ENCODE data around the gene PCED1B. TPM values are rescaled to one million over a fixed set of nuclear protein-coding genes. Genes with fewer than 3 reads are reported as not detected.
"Not testable (repeated sequence)": the region's sequence is repeated elsewhere in the genome, so short reads cannot be mapped to it uniquely, and the experiment has no call there.

The PCED1B gene
- total RNA-seq, 3 donors from 2014 or later: 1.6 to 6.2 (median 5.1) TPM

DNA sequence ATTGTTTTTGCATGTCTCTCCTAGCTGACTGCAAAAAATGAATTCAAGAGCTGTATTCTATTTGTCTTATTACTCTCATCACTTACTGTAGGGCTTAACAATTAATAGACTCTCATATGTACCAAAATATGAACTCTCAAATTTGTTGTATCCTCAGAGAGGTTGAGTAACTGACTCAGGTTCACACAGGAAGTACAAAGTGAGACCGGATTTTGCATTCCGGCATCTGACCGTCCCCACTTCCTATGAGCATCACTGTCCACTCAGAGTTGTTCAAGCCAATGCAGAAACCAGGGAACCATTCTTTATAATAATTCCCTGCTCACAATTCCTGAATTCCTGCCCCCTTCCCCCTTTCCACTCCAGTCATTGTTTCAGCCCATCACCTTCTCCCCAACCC is 113.6 kb downstream of the PCED1B start:
- Histone ChIP-seq H3K36me3 (no peaks in the 10 kb centered on the region), H3K9me3 (no peaks in the 10 kb centered on the region), H3K4me3 (no peak overlapping the region), H3K27me3 (no peaks in the 10 kb centered on the region), H3K27ac (no peak overlapping the region), H3K4me1 (no peaks in the 10 kb centered on the region)
- TF ChIP-seq, protein P1, sequence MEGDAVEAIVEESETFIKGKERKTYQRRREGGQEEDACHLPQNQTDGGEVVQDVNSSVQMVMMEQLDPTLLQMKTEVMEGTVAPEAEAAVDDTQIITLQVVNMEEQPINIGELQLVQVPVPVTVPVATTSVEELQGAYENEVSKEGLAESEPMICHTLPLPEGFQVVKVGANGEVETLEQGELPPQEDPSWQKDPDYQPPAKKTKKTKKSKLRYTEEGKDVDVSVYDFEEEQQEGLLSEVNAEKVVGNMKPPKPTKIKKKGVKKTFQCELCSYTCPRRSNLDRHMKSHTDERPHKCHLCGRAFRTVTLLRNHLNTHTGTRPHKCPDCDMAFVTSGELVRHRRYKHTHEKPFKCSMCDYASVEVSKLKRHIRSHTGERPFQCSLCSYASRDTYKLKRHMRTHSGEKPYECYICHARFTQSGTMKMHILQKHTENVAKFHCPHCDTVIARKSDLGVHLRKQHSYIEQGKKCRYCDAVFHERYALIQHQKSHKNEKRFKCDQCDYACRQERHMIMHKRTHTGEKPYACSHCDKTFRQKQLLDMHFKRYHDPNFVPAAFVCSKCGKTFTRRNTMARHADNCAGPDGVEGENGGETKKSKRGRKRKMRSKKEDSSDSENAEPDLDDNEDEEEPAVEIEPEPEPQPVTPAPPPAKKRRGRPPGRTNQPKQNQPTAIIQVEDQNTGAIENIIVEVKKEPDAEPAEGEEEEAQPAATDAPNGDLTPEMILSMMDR (IDR thresholded peaks at IDR 0.05): no peak
- no peak for TF ChIP-seq POLR2A (IDR thresholded peaks at IDR 0.05)
- TF ChIP-seq POLR2AphosphoS5 (IDR thresholded peaks at IDR 0.05): no peak
- intact Hi-C loops (cut with DNase I; ENCODE audit: low total_unique reads): no loop called here
- DNase-seq (ENCODE audit: low spot score in 2 of 2): no peak

DNA sequence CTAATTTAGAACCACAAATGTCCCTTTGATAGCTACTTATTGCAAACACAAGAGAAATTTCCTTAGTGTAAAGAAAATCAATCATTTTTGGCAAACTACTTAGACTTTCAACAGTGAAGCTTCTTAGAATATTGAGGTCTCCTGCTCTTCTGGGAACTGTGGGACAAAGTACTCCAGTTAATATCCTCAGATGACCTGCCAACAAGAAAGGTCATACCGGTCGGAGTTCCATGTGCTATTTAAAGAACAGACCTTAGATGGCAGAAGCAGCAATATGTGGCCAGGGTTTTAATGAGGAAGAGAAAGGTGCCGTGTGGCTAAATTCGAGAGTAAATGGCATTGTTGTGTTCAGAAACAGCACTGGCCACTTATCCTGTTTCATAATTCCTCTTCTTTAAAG is 115.1 kb downstream of the PCED1B start:
- no peak for TF ChIP-seq POLR2AphosphoS5 (IDR thresholded peaks at IDR 0.05)
- TF ChIP-seq, protein P1 (IDR thresholded peaks at IDR 0.05): no peak
- no peak for TF ChIP-seq POLR2A (IDR thresholded peaks at IDR 0.05)
- Histone ChIP-seq H3K9me3 (no peaks in the 10 kb centered on the region), H3K36me3 (no peaks in the 10 kb centered on the region), H3K4me1 (no peaks in the 10 kb centered on the region), H3K27ac (no peak overlapping the region), H3K27me3 (no peaks in the 10 kb centered on the region), H3K4me3 (no peak overlapping the region)
- intact Hi-C loops (cut with DNase I; ENCODE audit: low total_unique reads): no loop called here
- no peak for DNase-seq (ENCODE audit: low spot score in 2 of 2)

DNA sequence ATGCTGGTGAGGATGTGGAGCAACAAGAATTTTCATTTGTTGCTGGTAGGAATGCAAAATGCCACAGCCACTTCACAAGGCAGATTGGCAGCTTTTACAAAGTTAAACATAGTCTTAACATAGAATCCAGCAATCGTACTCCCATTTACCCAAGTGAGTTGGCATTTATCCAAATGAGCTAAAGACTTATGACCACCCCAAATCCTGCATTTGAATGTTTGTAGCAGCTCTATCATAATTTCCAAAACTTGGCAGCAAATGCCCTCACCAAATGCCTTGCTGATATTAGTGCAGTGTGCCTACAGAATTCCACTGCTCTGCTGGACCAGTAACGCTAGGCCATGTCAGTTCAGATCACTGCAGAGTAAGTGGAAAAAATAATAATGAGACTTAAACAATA is 121.0 kb downstream of the PCED1B start:
- intact Hi-C loops (cut with DNase I; ENCODE audit: low total_unique reads): no loop called here
- no peak overlapping the region for H3K27ac ChIP-seq
- no peaks in the 10 kb centered on the region for H3K27me3 ChIP-seq
- no peak overlapping the region for H3K4me3 ChIP-seq
- H3K9me3 ChIP-seq: no peaks in the 10 kb centered on the region
- no peaks in the 10 kb centered on the region for H3K36me3 ChIP-seq
- TF ChIP-seq POLR2A (IDR thresholded peaks at IDR 0.05): no peak
- no peaks in the 10 kb centered on the region for H3K4me1 ChIP-seq
- DNase-seq (ENCODE audit: low spot score in 2 of 2): no peak

DNA sequence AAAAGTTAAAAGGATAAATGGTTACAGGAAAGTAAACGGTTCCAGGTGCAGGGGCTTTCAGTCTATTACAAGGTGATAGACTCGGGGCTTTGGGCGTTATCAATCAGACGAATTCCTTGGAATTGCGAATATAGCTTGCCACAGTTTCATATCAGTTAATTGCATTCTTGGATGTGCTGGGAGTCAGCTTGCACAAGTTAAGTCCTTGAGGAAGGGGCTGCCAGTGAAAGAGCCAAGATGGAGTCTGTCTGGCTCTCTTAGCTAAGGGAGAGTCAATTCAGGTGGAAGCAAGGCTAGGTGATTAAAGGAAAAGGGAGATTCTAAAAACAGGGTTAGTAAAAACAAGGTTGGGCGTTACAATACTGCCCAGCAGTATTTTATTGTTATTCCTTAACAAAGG is 121.8 kb downstream of the PCED1B start:
- H3K4me1 ChIP-seq; H3K27ac ChIP-seq; H3K27me3 ChIP-seq; H3K4me3 ChIP-seq; H3K9me3 ChIP-seq; intact Hi-C loops (cut with DNase I; ENCODE audit: low total_unique reads); DNase-seq (ENCODE audit: low spot score in 2 of 2); H3K36me3 ChIP-seq: not testable (repeated sequence)

DNA sequence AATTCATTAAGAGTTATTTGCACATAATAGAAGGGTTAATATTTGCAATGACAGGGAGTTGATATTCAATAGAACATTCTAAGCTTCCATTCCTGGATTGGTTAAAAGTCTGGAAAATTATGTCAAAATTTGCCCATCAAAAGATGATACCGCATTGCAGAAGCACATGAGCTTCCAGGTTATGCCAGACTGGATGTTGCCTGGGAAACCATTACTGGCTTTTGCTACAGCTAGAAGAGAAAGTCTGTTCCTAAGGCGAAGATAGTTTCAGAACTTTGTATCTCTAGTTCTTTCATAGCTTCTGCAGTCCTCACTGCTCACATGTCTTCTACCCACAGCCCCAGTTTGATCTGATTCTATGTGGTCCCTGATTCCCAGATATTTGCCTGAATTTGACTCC is 122.8 kb downstream of the PCED1B start:
- no peak for TF ChIP-seq POLR2AphosphoS5 (IDR thresholded peaks at IDR 0.05)
- no peak for TF ChIP-seq POLR2A (IDR thresholded peaks at IDR 0.05)
- TF ChIP-seq, protein P1 (IDR thresholded peaks at IDR 0.05): no peak
- intact Hi-C loops (cut with DNase I; ENCODE audit: low total_unique reads): no loop called here

DNA sequence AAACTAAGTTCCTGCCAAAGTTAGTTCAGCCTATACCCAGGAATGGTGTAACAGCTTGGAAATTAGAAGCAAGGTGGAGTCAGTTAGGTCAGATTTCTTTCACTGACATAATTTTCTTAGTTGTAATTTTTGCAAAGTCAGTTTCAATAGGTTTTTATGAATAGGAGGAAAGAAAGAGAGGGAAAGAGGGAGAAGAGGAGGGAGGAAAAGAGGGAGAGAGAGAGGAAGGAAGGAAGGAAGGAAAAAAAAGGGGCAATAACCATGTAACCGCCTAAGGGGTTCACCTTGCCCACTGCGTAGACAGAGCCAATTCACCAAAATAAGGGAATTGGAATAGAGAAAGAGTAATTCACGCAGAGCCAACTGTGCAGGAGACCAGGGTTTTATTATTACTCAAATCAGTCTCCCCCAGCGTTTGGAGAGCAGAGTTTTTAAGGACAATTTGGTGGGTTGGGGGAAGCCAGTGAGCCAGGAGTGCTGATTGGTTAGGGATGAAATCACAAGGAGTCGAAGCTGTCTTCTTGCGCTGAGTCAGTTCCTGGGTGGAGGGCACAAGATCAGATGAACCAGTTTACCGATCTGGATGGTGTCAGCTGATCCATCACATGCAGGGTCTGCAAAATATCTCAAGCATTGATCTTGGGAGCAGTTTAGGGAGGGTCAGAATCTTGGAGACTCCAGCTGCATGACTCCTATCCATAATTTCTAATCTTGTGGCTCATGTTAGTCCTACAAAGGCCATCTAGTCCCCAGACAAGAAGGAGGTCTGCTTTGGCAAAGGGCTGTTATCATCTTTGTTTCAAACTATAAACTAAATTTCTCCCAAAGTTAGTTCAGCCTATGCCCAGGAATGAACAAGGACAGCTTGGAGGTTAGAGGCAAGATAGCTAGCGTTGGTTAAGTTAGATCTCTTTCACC is 126.4 kb downstream of the PCED1B start:
- H3K9me3 ChIP-seq: no peaks in the 10 kb centered on the region
- no peaks in the 10 kb centered on the region for H3K36me3 ChIP-seq
- intact Hi-C loops (cut with DNase I; ENCODE audit: low total_unique reads): no loop called here
- TF ChIP-seq POLR2A (IDR thresholded peaks at IDR 0.05) (no peak), POLR2AphosphoS5 (IDR thresholded peaks at IDR 0.05) (no peak)
- TF ChIP-seq, protein P1 (IDR thresholded peaks at IDR 0.05): no peak
- no peaks in the 10 kb centered on the region for H3K4me1 ChIP-seq
- H3K27ac ChIP-seq: no peak overlapping the region
- DNase-seq (ENCODE audit: low spot score in 2 of 2): no peak
- no peaks in the 10 kb centered on the region for H3K27me3 ChIP-seq
- no peak overlapping the region for H3K4me3 ChIP-seq

More for the DNA sequence above, 122.8 kb downstream of the PCED1B start:
- Histone ChIP-seq H3K27ac (no peak overlapping the region), H3K27me3 (no peaks in the 10 kb centered on the region), H3K4me1 (no peaks in the 10 kb centered on the region), H3K4me3 (no peak overlapping the region), H3K9me3 (no peaks in the 10 kb centered on the region), H3K36me3 (no peaks in the 10 kb centered on the region)
- DNase-seq (ENCODE audit: low spot score in 2 of 2): no peak
